Measurements from ENCODE around the gene MAP7. TPM values are rescaled to one million over a fixed set of nuclear protein-coding genes. Genes with fewer than 3 reads are reported as not detected.
A peak's percentile ranks its signal among the peaks of the same experiment; 100 is the strongest.
"Not testable (repeated sequence)": the region's sequence is repeated elsewhere in the genome, so short reads cannot be mapped to it uniquely, and the experiment has no call there.

MAP7 gene
- total RNA-seq, 1 experiment from 2014 or later = 33.7 TPM

DNA sequence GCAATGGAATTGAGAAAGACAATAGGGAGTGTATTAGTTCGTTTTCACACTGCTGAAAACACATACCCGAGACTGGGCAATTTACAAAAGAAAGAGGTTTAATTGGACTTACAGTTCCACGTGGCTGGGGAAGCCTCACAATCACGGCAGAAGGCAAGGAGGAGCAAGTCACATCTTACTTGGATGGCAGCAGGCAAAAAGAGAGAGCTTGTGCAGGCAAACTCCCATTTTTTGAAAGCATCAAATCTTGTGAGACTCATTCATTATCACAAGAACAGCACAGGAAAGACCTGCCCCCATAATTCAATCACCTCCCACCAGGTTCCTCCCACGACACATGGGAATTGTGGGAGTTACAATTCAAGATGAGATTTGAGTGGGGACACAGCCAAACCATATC is 34.1 kb upstream of the MAP7 start:
- Histone ChIP-seq H3F3A (ENCODE audit: insufficient read depth, low read depth) (peaks cover 13% of the 10 kb centered on the region), H3K36me3 (ENCODE audit: low read depth) (peaks cover 34% of the 10 kb centered on the region), H3K27ac (peak overlapping the region; percentile 66; the same call in 1 of the 2 replicates), H3K4me1 (replicated peaks; ENCODE audit: insufficient read depth) (peaks cover 23% of the 10 kb centered on the region)
- ChIA-PET POLR2A (ENCODE audit: unreplicated experiment) (interaction anchor here (0.6 kb wide), 1 partner anchor 1324 kb away, joined by 9 read pairs; no protein-coding TSS in a partner anchor), CTCF (interaction anchor here (0.9 kb wide), 1 partner anchor 208 kb away, joined by 4 read pairs; the partner anchor contains the start of gene MAP3K5)
- H3K9me2 ChIP-seq (ENCODE audit: insufficient read depth); H3K27me3 ChIP-seq (ENCODE audit: insufficient read depth, low read depth); H2AFZ ChIP-seq; intact Hi-C loops (cut with micrococcal nuclease; ENCODE audit: unreplicated experiment); DNase-seq; BruUV-seq (replicated peaks); H3K9me3 ChIP-seq (ENCODE audit: insufficient read depth, low read depth); H3K4me2 ChIP-seq; H3K79me2 ChIP-seq (ENCODE audit: low read depth); H4K20me1 ChIP-seq (ENCODE audit: insufficient read depth); H3K4me3 ChIP-seq: not testable (repeated sequence)

DNA sequence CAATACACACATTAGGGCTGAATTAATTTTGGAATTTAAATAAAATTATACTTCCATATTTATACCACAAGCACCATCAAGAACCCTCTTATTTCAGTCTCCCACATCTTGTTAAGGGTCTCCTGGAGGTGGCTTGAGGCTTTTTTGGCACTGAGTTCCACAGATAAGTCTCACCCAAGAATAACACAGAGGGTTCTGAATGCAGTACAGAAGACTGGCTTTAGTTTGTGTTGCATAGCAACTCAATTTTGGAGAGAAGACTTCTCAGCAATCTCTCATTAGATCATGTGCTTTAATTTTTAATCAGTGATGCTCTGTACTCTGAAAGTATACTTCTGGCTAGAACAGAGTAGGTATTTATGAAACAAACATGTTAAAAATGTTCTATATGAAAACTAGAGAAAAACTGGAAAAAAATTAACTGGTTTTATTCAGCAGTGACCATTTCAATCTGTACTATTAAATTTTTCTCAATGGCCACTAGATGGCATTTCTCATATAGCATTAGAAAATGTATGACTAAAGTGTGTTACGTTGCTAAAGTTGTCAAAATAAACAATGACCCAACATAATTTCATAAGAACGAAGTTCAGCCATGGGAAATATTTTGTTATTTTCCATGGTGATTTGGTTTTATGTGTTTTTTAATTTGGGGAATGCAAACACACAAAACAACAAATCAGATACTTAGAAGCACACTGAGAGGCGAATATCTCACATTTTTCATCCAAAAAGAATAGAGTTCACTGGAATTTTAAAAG is 32.7 kb upstream of the MAP7 start:
- TF ChIP-seq, protein P1, sequence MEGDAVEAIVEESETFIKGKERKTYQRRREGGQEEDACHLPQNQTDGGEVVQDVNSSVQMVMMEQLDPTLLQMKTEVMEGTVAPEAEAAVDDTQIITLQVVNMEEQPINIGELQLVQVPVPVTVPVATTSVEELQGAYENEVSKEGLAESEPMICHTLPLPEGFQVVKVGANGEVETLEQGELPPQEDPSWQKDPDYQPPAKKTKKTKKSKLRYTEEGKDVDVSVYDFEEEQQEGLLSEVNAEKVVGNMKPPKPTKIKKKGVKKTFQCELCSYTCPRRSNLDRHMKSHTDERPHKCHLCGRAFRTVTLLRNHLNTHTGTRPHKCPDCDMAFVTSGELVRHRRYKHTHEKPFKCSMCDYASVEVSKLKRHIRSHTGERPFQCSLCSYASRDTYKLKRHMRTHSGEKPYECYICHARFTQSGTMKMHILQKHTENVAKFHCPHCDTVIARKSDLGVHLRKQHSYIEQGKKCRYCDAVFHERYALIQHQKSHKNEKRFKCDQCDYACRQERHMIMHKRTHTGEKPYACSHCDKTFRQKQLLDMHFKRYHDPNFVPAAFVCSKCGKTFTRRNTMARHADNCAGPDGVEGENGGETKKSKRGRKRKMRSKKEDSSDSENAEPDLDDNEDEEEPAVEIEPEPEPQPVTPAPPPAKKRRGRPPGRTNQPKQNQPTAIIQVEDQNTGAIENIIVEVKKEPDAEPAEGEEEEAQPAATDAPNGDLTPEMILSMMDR (conservative IDR thresholded peaks at IDR 0.05) = peak; percentile 92
- no peak for TF ChIP-seq EZH2 (IDR thresholded peaks at IDR 0.05; ENCODE audit: low read depth)
- intact Hi-C loops (cut with micrococcal nuclease; ENCODE audit: unreplicated experiment) = loop anchor here (1.0 kb wide), 3 partner anchors 27 to 210 kb away; no protein-coding TSS in a partner anchor
- POLR2A ChIA-PET (ENCODE audit: unreplicated experiment) = interaction anchor here (0.6 kb wide), 1 partner anchor 263 kb away, joined by 9 read pairs; no protein-coding TSS in a partner anchor
- no peaks in the 10 kb centered on the region for H3K27me3 ChIP-seq (ENCODE audit: insufficient read depth, low read depth)
- peaks cover 18% of the 10 kb centered on the region for H3F3A ChIP-seq (ENCODE audit: insufficient read depth, low read depth)
- peak in 1 of 2 experiments; percentile 96 for DNase-seq
- H3K4me1 ChIP-seq (replicated peaks; ENCODE audit: insufficient read depth) = peaks cover 25% of the 10 kb centered on the region
- CTCF ChIA-PET = interaction anchor here (1.8 kb wide), 1 partner anchor 210 kb away, joined by 5 read pairs; the partner anchor contains the start of gene MAP3K5
- peaks cover 30% of the 10 kb centered on the region for H3K36me3 ChIP-seq (ENCODE audit: low read depth)
- H3K27ac ChIP-seq = peak overlapping the region; percentile 66
- no peaks in the 10 kb centered on the region for H4K20me1 ChIP-seq (ENCODE audit: insufficient read depth)
- no peaks in the 10 kb centered on the region for H3K9me2 ChIP-seq (ENCODE audit: insufficient read depth)
- no peak overlapping the region for H3K4me3 ChIP-seq
- BruUV-seq (replicated peaks) = no TSS peak
- no peak overlapping the region for H2AFZ ChIP-seq
- no peaks in the 10 kb centered on the region for H3K79me2 ChIP-seq (ENCODE audit: low read depth)
- H3K4me2 ChIP-seq = peak overlapping the region; percentile 7; the same call in 1 of the 2 replicates
- no peaks in the 10 kb centered on the region for H3K9me3 ChIP-seq (ENCODE audit: insufficient read depth, low read depth)

DNA sequence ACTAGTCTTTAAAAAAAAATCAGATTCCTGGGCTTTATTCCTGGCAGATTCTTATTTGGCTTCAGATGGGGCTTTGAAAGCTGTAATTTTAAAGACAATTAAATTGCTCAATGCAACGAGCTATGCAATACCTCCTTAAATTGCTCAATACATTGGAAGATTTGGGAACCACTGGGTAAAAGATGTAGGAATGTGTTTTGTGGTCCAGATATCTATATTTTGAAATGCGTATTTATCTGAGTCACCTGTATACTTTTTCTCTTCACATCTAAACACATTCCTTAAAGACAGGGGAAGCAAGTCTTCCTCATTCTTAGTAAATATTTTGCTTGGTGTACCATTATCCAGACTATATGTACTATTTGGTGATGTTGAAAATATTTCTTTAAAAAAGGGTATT is 29.6 kb upstream of the MAP7 start:
- Histone ChIP-seq H2AFZ (no peak overlapping the region), H3K9me3 (ENCODE audit: insufficient read depth, low read depth) (no peaks in the 10 kb centered on the region), H3K27ac (peak overlapping the region; percentile 50), H3K27me3 (ENCODE audit: insufficient read depth, low read depth) (no peaks in the 10 kb centered on the region), H3K4me2 (peak overlapping the region; percentile 7; the same call in 1 of the 2 replicates), H3K79me2 (ENCODE audit: low read depth) (no peaks in the 10 kb centered on the region), H3K4me1 (replicated peaks; ENCODE audit: insufficient read depth) (peaks cover 25% of the 10 kb centered on the region), H3K4me3 (no peak overlapping the region), H3K9me2 (ENCODE audit: insufficient read depth) (no peaks in the 10 kb centered on the region), H4K20me1 (ENCODE audit: insufficient read depth) (no peaks in the 10 kb centered on the region), H3K36me3 (ENCODE audit: low read depth) (peaks cover 30% of the 10 kb centered on the region), H3F3A (ENCODE audit: insufficient read depth, low read depth) (peaks cover 18% of the 10 kb centered on the region)
- CTCF ChIA-PET = no interaction called here
- TF ChIP-seq EZH2 (IDR thresholded peaks at IDR 0.05; ENCODE audit: low read depth) = no peak
- TF ChIP-seq, protein P1 (conservative IDR thresholded peaks at IDR 0.05) = no peak
- no TSS peak for BruUV-seq (replicated peaks)
- POLR2A ChIA-PET (ENCODE audit: unreplicated experiment) = no interaction called here
- intact Hi-C loops (cut with micrococcal nuclease; ENCODE audit: unreplicated experiment) = no loop called here
- peak in 1 of 2 experiments; percentile 77 for DNase-seq

Data from PC-9 (cell line).